GM23248 (cell line): ENCODE results near the gene GALNT7.

Source experiments
- EZH2 ChIP-seq: fragments of 200-600 bp; sonication (generic); IDR thresholded peaks from 2 replicates; pipeline ENCODE4 v1.6.1; 2018; ENCODE audit warnings: antibody characterized with exemption, mild to moderate bottlenecking; ENCODE audit not compliant: insufficient read depth, poor library complexity, severe bottlenecking
- EZH2phosphoT487 ChIP-seq: fragments of 200-600 bp; sonication (generic); IDR thresholded peaks from 2 replicates; pipeline ENCODE4 v1.6.1; 2018; ENCODE audit warnings: antibody characterized with exemption, moderate library complexity, mild to moderate bottlenecking, low read depth; ENCODE audit not compliant: insufficient read depth

DNA sequence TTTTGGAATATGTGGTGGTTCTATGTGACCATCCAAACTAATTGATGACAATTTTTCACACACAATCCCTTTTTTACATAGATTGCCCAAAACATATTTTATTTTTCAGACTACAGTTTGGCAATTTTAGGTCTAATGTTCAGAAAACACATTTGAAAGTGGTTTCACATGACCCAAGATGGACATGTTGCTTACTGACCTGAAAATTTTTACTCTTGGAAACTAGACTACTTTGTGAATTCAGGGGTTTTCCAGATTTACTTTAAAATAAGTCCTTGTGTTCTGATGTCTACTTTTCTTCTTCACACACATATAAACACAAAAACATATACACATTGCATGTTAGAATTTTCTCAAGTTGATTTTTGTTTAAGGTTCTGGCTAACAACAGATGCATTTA, 86.0 kb downstream of the GALNT7 start:
- TF ChIP-seq EZH2: no peak
- no peak for TF ChIP-seq EZH2phosphoT487
